Activated CD8-positive, alpha-beta T cell treated with anti-CD3 and anti-CD28 coated beads for 36 hours (primary cell): ENCODE results near the gene CDH23. TPM values are rescaled to one million over a fixed set of nuclear protein-coding genes. Genes with fewer than 3 reads are reported as not detected.

ENCODE experiments used
- ATAC-seq: fragments of 200-7000 bp; cut with Tn5 transposase; one replicate; pipeline ENCODE4 v1.10.0; 2021; ENCODE audit warnings: mild to moderate bottlenecking, moderate library complexity
- CTCF ChIA-PET: fragments of 350-600 bp; sonication (Branson Sonifier 250); formaldehyde crosslinking; loops from one replicate; lab custom pipeline; 2021; ENCODE audit warnings: antibody characterized with exemption; lab: Charles Lee
- POLR2A ChIA-PET: fragments of 350-600 bp; sonication (Branson Sonifier 250); formaldehyde crosslinking; loops from one replicate; lab custom pipeline; 2021; ENCODE audit warnings: antibody characterized with exemption; lab: Charles Lee
- DNase-seq: peaks from one replicate; pipeline ENCODE4 v3.0.0-alpha.2; 2020
- H3K27ac Mint-ChIP-seq: one replicate; pipeline ENCODE4 v1.8.0; 2021; ENCODE audit warnings: mild to moderate bottlenecking, mixed read lengths
- H3K27me3 Mint-ChIP-seq: one replicate; pipeline ENCODE4 v1.8.0; 2021; ENCODE audit warnings: mixed read lengths
- H3K36me3 Mint-ChIP-seq: one replicate; pipeline ENCODE4 v1.8.0; 2021; ENCODE audit warnings: low read depth, mixed read lengths
- H3K4me1 Mint-ChIP-seq: one replicate; pipeline ENCODE4 v1.8.0; 2021; ENCODE audit warnings: low read depth, mixed read lengths
- H3K4me3 Mint-ChIP-seq: one replicate; pipeline ENCODE4 v1.8.0; 2021; ENCODE audit warnings: mild to moderate bottlenecking, moderate library complexity, mixed read lengths
- H3K9me3 Mint-ChIP-seq: one replicate; pipeline ENCODE4 v1.8.0; 2021; ENCODE audit warnings: mixed read lengths
- CTCF ChIP-seq: fragments of 200-600 bp; IDR thresholded peaks from one replicate; pipeline ENCODE4 v1.8.0; 2022; ENCODE audit warnings: antibody characterized with exemption, mild to moderate bottlenecking
- intact Hi-C: fragments of 100-400 bp; cut with micrococcal nuclease; formaldehyde crosslinking; loops from one replicate; pipeline ENCODE4 v1.10.0; 2022
- total RNA-seq, 2 experiments: library from RNA; stranded (reverse); gene quantifications; one replicate each; pipeline ENCODE4 v1.2.3, GENCODE V29; 2021

CDH23 gene
- total RNA-seq, 2 experiments from 2014 or later, result 2.4 to 2.7 TPM

DNA sequence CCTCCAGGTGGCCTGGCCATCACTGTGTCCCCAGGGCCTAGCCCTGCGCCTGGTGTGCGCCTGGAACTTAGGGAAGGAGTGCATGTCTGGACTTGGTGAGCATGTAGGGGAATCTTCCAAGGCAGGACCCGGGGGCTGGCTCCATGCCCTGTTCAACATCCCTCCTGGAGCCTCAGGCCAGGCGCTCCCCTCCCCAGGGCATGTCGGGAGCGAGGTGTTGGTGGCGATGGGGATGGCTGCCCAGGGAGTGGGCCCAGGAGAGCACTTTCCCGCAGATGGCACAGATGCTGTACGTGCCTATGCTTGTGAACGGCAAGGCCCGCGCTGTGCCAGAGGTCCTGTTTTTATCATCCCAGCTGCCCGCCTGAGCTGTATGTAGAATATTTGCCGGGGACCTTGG is 55.0 kb downstream of the CDH23 start:
- ATAC-seq (no peak), DNase-seq (no peak)
- Mint-ChIP-seq H3K27me3 (no peaks in the 10 kb centered on the region), H3K4me1 (no peaks in the 10 kb centered on the region), H3K9me3 (no peaks in the 10 kb centered on the region), H3K4me3 (no peak overlapping the region), H3K36me3 (no peaks in the 10 kb centered on the region), H3K27ac (no peak overlapping the region)
- no peak for TF ChIP-seq CTCF
- intact Hi-C loops, result no loop called here
- CTCF ChIA-PET, result no interaction called here
- POLR2A ChIA-PET, result no interaction called here

DNA sequence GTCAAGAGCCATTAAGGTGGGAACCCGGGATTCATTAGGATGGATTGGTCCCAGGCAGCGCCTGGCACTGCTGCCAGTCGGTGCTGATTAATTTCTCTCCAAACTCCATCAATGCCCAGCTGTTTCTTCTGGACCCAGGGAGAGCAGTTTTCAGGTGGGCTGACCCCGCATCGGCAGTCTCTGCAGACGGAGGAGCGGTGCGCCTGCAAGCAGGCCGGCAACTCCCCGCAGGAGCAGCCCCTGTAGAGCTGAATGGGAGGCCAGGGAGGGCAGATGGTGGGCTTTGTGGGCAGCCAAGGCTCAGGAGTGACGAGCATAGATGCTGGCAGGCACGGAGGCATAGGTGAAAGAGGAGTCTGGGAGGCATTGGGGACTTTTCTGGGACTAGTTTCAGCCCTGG is 56.5 kb downstream of the CDH23 start:
- H3K4me1 Mint-ChIP-seq, result no peaks in the 10 kb centered on the region
- ChIA-PET POLR2A (interaction anchor here (0.6 kb wide), 1 partner anchor 350 kb away, joined by 3 read pairs; no protein-coding TSS in a partner anchor), CTCF (no interaction called here)
- intact Hi-C loops, result no loop called here
- H3K36me3 Mint-ChIP-seq, result no peaks in the 10 kb centered on the region
- no peak for TF ChIP-seq CTCF
- ATAC-seq (no peak), DNase-seq (no peak)
- H3K27me3 Mint-ChIP-seq, result no peaks in the 10 kb centered on the region
- no peaks in the 10 kb centered on the region for H3K9me3 Mint-ChIP-seq
- no peak overlapping the region for H3K27ac Mint-ChIP-seq
- no peak overlapping the region for H3K4me3 Mint-ChIP-seq

DNA sequence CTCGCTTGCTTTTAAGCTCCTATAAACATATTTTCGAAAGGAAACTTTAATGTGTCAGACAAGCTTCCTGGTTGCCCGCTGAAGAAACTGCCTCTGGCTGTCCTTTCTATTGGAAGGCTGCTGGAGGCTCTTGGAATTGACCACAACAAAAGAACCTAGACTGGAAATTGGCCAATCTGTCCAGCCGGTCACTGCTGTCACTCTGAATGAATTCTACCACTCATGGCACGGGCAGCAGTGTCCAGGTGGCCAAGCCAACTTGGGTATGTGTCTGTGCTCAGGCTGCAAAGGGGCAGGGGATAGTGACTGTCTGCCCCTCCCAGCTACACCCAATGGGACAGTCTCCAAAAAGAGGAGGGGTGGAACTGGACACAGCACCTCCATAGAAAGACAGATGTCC is 57.6 kb downstream of the CDH23 start:
- no peak overlapping the region for H3K27ac Mint-ChIP-seq
- ChIA-PET CTCF (no interaction called here), POLR2A (no interaction called here)
- DNase-seq (no peak), ATAC-seq (no peak)
- no peaks in the 10 kb centered on the region for H3K4me1 Mint-ChIP-seq
- intact Hi-C loops, result no loop called here
- TF ChIP-seq CTCF, result no peak
- no peaks in the 10 kb centered on the region for H3K36me3 Mint-ChIP-seq
- no peaks in the 10 kb centered on the region for H3K9me3 Mint-ChIP-seq
- H3K4me3 Mint-ChIP-seq, result no peak overlapping the region
- no peaks in the 10 kb centered on the region for H3K27me3 Mint-ChIP-seq

DNA sequence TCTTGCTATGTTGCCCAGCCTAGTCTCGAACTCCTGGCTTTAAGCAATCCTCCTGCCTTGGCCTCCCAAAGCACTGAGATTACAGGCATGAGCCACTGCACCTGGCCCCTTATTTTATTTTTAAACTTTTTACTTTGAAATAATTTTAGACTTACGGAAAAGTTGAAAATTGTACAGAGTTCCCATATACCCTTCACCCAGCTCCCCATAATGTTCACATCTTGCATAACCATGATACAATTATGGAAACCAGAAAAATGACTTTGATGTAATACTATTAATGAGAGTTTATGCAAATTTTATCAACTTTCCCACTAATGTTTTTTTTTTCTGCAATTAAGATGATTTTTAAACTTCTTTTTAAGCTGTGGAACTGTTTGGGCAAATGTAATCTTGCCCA is 58.3 kb downstream of the CDH23 start:
- no peak overlapping the region for H3K4me3 Mint-ChIP-seq
- no peaks in the 10 kb centered on the region for H3K36me3 Mint-ChIP-seq
- intact Hi-C loops, result no loop called here
- no peak overlapping the region for H3K27ac Mint-ChIP-seq
- POLR2A ChIA-PET, result no interaction called here
- H3K4me1 Mint-ChIP-seq, result no peaks in the 10 kb centered on the region
- no peak for DNase-seq
- no peak for ATAC-seq
- no peak for TF ChIP-seq CTCF
- CTCF ChIA-PET, result no interaction called here
- no peaks in the 10 kb centered on the region for H3K27me3 Mint-ChIP-seq
- H3K9me3 Mint-ChIP-seq, result no peaks in the 10 kb centered on the region

GRCh38 chr10:71456631-71457030 is 59.9 kb downstream of the CDH23 start:
- ATAC-seq (no peak), DNase-seq (no peak)
- CTCF ChIA-PET, result interaction anchor here (1.2 kb wide), 1 partner anchor 112 kb away, joined by 3 read pairs; no protein-coding TSS in a partner anchor
- no peak overlapping the region for H3K4me3 Mint-ChIP-seq
- H3K36me3 Mint-ChIP-seq, result no peaks in the 10 kb centered on the region
- H3K27ac Mint-ChIP-seq, result no peak overlapping the region
- H3K9me3 Mint-ChIP-seq, result no peaks in the 10 kb centered on the region
- no peaks in the 10 kb centered on the region for H3K27me3 Mint-ChIP-seq
- no peak for TF ChIP-seq CTCF
- POLR2A ChIA-PET, result no interaction called here
- intact Hi-C loops, result no loop called here
- no peaks in the 10 kb centered on the region for H3K4me1 Mint-ChIP-seq
